ENCODE data around the gene METAP2. TPM values are rescaled to one million over a fixed set of nuclear protein-coding genes. Genes with fewer than 3 reads are reported as not detected.

Gene METAP2
- total RNA-seq, 1 experiment from 2014 or later: 112 TPM

- TF ChIP-seq ATF6 (CRISPR knock-in tag; IDR thresholded peaks at IDR 0.05) (no peak), AR (CRISPR knock-in tag; IDR thresholded peaks at IDR 0.05) (no peak), USF1 (CRISPR knock-in tag; IDR thresholded peaks at IDR 0.05) (peak; percentile 31; the same call in 1 of the 2 replicates), ESRRA (CRISPR knock-in tag; IDR thresholded peaks at IDR 0.05; ENCODE audit: borderline replicate concordance) (peak; percentile 60; the same call in 1 of the 2 replicates)
Observed at GRCh38 chr12:95548056-95548538, 74.1 kb downstream of the METAP2 start (continued).

- ATAC-seq (peak; percentile 36), DNase-seq (ENCODE audit: low spot score) (peak; percentile 71)
- ChIA-PET POLR2A (interaction anchor here (0.8 kb wide), 1 partner anchor 14 kb away, joined by 4 read pairs; no protein-coding TSS in a partner anchor), CTCF (no interaction called here)
- peaks cover 54% of the 10 kb centered on the region for H3K4me1 Mint-ChIP-seq
- H3K36me3 Mint-ChIP-seq: peaks cover 10% of the 10 kb centered on the region
- 0 out of 2 replicates have a peak, but pooled peaks cover 4% of the 10 kb centered on the region for H3K9me3 Mint-ChIP-seq
- H3K4me3 Mint-ChIP-seq: peak overlapping the region; percentile 91
- no peaks in the 10 kb centered on the region for H3K27me3 Mint-ChIP-seq (ENCODE audit: low read depth)
- H3K27ac Mint-ChIP-seq: peak overlapping the region; percentile 98
- TF ChIP-seq GRHL2 (CRISPR knock-in tag; IDR thresholded peaks at IDR 0.05; ENCODE audit: insufficient replicate concordance, severe bottlenecking) (no peak), CTCF (IDR thresholded peaks at IDR 0.05) (no peak), MLX (CRISPR knock-in tag; IDR thresholded peaks at IDR 0.05) (no peak), FOXJ3 (CRISPR knock-in tag; IDR thresholded peaks at IDR 0.05; ENCODE audit: borderline replicate concordance) (no peak), NFYB (CRISPR knock-in tag; conservative IDR thresholded peaks at IDR 0.05; ENCODE audit: low read depth) (0 out of 2 replicates have a peak, but pooled peaks have one; percentile 10), ZNF219 (CRISPR knock-in tag; IDR thresholded peaks at IDR 0.05; ENCODE audit: borderline replicate concordance) (no peak; the same call in 1 of the 2 replicates), HMGXB4 (CRISPR knock-in tag; IDR thresholded peaks at IDR 0.05) (0 out of 2 replicates have a peak, but pooled peaks have one; percentile 36), CBFB (CRISPR knock-in tag; IDR thresholded peaks at IDR 0.05; ENCODE audit: low read depth) (0 out of 2 replicates have a peak, but pooled peaks have one; percentile 19), ZNF425 (CRISPR knock-in tag; conservative IDR thresholded peaks at IDR 0.05) (no peak), ZMAT4 (CRISPR knock-in tag; IDR thresholded peaks at IDR 0.05) (no peak), NR1H2 (CRISPR knock-in tag; IDR thresholded peaks at IDR 0.05) (no peak), ZNF138 (CRISPR knock-in tag; conservative IDR thresholded peaks at IDR 0.05) (no peak), TEAD1 (CRISPR knock-in tag; IDR thresholded peaks at IDR 0.05) (no peak; the same call in 1 of the 2 replicates), NFATC4 (CRISPR knock-in tag; IDR thresholded peaks at IDR 0.05) (no peak), ETV6 (CRISPR knock-in tag; IDR thresholded peaks at IDR 0.05) (no peak; the same call in 1 of the 2 replicates), SP1 (CRISPR knock-in tag; conservative IDR thresholded peaks at IDR 0.05) (peak; percentile 65)
Observed at GRCh38 chr12:95548539-95549391, 74.8 kb downstream of the METAP2 start.

Data from WTC11 (cell line).